Forelimb muscle (tissue), 1 donor: ENCODE measurements around the gene MYH10. TPM values are rescaled to one million over a fixed set of nuclear protein-coding genes. Genes with fewer than 3 reads are reported as not detected.

Source experiments
- DNase-seq: peaks from one replicate; pipeline ENCODE4 v3.0.0-alpha.2; 2013; ENCODE audit warnings: low read depth
- polyA plus RNA-seq: library from polyadenylated mRNA; unstranded; fragments of 120-200 nt; gene quantifications from one replicate; pipeline ENCODE4 v1.2.1, GENCODE V29; 2013; ENCODE audit not compliant: insufficient read length

MYH10 gene
- polyA plus RNA-seq, 1 donor, result 52.2 TPM

DNA sequence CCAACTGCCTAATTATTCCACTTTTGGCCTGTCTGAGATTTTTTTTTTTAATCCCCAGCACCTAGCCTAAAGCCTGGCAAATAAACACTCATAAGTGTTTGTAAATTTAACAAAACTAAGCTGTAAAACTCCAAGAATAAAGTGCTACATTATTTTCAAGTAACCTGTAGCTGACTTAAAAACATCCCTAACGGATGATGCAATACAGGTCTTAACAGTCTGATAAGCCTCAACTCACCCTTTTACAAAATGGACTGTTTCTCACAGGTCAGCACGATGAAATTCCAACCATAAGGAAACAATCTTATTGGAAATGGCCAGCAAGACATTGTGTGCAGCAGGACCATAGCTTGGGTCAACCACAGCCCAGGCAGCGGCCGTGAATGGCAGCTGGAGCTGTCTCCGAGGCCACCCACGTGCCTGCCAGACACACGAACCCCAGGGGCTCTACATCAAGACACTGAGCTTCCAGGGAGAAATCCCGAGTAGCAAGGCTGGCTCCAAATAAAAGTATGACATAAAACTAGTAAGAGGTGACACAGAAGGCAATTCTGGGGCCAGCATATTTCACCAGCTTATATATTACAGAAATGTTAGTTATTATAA, 135.9 kb downstream of the MYH10 start:
- no peak for DNase-seq

DNA sequence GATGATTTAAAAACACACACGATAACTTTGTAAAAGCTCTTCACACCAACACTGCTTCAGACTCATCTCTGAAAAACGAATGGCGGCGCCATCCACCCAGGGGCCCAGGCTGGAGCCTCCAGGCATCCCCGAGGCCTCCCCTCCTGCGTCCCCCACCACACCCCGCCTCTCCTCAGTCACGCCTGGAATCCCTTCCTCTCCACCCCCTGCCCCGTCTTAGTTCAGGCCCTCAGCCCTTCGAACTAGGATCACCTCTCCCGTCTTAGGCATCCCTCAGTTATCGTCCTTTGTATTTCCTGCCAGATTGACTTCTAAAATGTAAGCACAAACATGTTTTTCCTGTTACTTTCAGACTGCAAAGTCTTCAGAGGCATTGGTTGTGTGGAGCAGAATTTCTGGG, 136.5 kb downstream of the MYH10 start:
- no peak for DNase-seq

DNA sequence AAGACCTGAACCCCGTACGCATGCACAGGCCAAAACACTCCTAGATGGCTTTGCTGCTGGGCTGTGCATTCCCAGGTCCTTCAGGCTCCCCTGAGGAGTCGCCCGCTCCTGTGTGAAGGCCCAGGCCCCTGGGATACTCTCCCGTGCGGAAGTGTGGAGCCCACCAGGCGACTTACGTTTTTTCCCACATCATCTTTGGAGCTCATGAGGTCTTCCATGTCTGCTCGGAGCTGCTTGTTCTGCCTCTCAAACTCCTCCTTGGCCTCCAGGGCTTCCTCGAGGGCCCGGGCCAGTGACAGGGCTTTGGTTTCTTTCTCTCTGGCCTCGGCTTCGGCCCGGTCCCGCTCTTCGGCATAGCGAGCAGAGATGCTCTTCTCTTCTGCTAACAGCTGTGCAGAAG, 138.4 kb downstream of the MYH10 start:
- DNase-seq, result no peak

DNA sequence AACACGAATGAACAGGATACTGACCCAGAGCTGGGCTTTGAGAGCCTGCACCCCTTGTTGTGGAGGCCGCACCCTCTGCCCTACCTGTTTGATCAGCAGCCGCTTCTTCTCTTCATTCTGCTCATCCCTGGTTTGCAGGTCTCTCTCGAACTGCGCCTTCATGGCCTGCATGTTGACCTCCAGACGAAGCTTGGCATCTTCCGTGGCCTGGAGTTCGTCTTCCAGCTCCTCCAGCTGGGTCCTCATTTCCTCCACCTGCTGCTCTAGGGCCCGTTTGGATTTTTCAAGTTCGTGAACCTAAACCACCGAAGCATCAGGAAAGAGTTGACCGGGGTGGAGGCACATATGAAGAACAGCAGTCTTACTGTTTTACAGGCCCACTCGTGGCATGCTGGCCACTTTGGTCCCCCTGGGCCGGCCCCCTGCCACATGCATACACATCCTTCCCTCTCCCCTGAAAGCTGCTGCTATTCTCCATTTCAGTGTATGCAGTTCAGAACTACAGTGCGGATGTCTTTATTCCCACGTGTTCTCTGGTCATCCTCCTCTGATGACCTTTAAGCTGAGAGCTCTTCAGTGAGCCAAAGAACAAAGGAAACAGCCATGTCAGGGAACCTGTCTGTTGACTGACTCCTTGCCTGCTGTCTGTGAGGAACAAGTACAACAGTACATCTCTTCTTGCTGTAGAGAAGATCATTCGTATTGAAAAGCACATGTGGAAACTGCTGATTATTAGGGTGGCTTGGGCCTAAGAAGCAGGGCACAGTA, 140.1 kb downstream of the MYH10 start:
- DNase-seq, result no peak

DNA sequence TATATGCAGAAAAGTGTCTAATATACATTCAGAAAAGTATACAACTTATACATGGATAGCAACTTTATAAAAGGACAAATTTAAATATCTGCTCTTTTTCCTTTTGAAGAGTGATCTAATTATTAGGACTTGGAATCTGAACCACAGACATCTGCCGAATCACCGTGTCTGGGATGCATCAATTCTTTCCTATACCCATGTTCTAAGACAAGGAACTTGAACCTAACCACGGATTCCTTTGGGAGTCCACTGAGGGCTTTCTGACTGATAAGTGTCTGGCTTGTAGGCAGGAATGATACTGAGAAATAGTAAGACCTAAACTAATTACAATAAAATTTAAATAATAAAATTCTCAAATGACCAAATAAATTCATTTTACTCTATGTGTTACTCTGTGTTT, 140.7 kb downstream of the MYH10 start:
- DNase-seq, result no peak

DNA sequence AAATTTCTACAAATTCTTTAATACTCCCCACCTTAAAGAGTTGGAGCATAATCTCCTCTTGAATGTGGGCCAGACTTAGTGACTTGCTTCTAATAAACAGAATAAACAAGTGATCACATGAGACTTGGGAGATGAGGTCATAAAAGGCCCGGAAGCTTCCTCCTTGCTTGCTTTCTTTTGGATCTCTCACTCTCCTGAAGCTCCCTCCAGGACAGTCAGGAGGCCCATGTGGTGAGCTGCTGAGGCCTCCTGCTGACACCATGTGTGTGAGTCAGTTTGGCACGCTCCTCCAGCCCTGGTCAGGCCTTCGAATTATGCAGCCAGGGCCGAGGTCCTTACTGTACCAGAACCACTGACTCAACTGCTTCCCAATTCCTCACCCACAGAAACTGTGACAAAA, 141.6 kb downstream of the MYH10 start:
- DNase-seq, result no peak

DNA sequence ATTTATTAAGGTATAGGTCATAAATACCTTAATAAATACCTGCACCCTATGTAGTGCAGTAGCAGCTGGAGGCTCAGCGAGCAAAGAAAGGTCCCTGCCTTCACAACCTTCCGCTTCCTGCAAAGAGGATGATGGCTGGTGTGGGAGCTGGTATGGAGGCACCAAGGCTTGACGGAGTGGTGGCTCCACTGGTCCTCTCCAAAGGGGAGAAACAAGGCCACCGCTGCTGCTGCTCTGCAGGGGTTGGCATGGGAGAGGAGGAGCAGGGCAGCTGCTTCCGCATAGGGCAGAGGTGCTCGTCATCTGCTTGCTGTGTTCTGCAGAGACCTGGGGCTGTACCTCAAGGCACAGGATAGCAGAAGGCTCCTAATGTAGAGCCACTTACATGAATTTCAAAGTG, 142.0 kb downstream of the MYH10 start:
- DNase-seq, result no peak

DNA sequence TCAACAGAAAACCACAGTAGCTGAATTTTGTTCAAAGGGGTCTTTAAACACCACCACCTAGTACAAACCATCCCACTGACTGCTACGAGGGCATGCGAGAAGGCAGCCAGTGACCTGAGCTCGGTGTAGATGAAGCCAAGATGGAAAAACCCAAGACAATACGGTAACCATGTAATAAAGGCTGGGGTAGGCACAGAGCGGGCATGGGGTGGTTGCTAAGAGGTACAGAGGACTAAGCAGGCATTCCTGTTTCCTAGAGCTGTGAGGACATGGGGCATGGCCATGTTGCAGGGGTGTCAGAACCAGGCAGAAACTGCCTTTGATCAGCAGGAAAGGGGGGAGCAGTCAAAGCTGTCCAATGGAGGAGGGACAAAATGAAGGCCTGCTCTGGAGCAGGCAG, 142.8 kb downstream of the MYH10 start:
- DNase-seq, result no peak

DNA sequence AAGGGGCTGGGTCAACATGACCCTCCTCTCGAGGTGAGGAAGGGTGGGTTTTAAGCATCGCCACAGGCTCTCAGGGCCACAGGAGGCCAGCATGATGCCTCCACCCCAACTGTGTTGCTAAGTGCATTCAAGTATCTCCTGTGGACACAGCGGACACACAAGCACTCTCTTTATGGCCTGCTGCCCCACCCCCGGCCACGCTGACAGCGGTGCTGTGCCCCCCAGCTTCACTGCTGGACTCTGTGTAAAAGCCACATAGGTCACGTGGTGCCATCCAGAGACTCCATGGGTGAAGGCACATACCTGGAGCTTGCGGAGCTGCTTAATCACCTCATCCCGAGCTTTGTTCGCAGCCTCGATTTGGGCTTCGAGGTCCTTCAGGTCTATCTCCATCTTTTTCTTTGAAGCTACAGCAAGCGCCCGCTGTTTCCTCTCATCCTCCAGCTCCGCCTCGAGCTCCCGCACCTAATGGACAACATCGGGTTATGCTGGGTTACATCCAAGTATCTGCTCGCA, 143.3 kb downstream of the MYH10 start:
- no peak for DNase-seq

DNA sequence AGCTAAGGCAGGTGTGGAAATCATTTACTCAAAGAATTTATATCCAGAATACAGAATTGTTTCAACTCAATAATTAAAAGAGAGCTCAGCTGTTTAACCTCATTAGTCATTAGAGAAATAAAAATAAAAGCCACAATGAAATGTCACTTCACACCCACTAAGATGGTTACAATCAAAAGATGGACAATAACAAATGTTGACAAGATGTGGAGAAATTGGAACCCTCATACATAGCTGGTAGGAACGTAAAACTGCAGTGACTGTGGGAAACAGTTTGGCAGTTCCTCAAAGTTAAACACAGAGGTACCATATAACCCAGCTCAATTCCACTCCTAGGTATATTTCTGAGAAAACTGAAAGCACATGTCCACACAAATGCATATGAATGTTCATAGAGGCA, 145.0 kb downstream of the MYH10 start:
- no peak for DNase-seq

DNA sequence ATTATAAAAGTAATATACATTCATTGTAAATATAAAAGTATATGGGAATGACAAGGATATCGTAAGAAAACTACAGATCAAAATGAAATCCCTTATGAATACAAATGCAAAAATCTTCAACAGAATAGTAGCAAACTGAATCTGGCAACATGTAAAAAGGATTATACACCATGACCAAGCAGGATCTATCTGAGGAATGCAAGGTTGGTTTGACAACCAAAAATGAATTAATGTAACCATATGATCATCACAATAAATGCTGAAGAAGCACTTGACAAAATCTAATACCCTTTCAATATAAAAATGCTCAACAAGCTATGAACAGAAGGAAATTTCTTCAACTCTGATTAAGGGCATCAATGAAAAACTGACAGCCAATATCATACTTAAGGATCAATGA, 146.1 kb downstream of the MYH10 start:
- no peak for DNase-seq

DNA sequence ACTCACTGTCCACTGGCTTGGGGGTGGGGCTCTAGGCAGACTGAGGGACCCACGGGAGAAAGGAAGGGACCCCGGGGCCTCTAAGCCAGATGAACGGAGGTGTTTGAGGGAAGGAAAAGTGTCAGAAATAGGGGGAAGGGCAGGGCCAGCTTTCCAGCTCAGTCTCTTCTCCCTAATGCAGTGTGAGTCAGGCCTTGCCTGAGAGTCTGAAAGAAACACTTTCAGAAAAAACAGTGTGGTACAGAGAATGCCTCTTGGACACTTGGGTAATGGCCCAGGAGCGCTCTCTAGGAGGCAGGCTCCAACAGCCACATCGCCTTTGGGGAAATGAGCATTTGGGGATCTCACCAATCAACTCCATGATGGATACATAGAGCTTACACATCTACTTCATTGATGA, 148.0 kb downstream of the MYH10 start:
- no peak for DNase-seq

DNA sequence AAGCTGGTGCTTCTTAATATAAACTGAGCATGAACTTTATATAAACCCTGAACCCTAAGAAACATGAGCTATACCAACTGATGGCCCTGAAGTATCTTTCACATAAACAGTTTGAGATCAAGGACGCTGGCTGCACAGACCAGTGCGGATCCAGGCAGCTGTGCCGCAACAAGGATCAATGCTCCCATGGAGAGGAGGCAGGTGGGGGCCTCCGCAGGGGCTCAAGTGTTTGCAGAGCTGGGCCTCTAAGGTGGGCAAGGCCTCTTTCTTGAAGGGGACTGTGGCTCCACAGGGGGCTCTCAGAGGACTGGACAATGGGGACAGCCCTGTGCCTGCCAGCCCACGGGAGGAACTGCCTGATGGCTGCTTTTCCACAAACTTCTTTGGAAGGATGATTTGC, 148.8 kb downstream of the MYH10 start:
- no peak for DNase-seq

DNA sequence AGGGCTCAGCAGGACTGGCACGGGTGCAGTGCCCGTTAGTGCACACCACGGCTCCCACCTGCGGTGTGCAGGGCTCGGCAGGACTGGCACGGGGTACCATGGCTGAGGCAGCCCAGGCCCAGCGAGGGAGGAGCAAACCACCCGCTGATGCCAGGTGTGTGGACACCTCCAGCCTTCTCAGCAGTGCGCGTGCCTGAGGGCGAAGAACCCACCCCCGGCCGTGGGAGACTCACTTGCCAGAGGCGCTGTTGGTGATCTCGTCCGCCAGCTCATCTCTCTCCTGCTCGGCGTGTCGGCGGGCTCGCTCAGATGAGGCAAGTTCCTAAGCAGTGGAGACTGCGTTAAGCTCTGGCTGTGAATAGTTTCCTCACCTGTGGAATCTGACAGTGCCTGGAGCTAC, 149.4 kb downstream of the MYH10 start:
- DNase-seq, result no peak

DNA sequence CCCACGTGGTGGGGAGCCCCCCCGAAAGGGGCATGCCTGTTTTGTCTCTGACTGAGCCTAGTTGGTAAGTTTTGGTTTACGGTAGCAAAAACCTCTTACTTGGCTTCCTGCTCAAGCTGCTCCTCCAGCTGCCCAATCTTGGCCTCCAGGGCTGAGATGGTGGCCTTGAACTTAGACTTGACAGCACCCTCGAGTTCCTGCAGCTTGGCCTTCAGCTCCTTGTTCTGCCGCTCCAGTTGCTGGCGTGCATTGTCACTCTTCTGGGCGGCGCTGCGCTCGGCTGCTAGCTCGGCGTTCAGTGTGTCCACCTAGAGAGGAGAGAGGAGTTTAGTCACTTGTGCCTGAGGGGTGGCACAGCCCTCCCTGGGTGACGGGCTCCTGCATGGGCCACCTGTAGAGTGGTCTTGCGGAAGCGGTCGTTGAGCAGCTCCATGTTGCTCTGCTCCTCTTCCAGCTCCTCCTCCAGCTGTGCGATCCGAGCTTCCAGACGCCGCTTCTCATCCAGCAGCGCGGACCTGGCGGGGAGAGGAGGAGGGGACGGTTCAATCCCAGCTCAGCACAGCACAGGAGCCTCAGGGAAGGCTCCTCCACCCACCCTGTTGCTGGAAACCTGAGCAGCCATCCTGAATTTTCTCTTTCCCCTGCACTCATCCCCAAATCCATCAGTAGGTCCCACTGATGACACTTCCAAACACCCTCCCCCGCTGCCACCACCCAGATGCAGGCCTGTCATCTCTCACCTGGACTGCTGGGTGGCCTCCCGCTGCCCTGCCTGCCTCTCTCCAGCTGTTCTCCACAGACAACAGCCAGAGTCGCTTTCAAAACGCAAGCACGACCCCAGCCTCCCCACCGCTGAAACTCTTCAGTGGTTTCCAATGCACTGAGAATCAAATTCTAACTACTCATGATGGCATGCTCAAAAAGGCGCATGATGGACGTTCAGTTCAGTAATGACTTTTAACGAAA, 150.2 kb downstream of the MYH10 start:
- no peak for DNase-seq

DNA sequence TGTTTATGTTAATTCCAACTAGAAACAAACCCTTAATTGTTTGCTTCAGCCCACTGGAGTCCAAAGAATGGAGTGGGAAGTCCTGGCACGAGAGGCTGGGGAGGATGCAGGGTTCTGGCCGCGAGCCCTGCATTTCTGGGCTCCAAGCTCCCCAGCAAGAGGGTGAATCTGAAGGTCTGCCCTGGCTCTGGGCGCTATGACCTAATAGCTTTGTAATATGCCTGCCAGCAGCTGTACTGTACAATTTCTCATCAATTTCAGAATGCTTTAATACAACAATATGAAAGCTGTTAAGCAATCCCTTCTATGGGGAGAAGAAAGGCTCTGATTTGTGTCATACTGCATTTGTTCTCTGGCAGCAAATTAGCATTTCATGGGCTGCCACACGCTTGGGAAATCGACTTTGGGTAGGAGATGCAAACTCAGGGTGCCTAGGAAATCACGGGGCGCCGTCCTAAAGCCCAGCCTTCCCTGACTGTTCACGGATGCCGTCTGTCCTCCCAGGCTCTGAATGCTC, 151.0 kb downstream of the MYH10 start:
- DNase-seq, result no peak

DNA sequence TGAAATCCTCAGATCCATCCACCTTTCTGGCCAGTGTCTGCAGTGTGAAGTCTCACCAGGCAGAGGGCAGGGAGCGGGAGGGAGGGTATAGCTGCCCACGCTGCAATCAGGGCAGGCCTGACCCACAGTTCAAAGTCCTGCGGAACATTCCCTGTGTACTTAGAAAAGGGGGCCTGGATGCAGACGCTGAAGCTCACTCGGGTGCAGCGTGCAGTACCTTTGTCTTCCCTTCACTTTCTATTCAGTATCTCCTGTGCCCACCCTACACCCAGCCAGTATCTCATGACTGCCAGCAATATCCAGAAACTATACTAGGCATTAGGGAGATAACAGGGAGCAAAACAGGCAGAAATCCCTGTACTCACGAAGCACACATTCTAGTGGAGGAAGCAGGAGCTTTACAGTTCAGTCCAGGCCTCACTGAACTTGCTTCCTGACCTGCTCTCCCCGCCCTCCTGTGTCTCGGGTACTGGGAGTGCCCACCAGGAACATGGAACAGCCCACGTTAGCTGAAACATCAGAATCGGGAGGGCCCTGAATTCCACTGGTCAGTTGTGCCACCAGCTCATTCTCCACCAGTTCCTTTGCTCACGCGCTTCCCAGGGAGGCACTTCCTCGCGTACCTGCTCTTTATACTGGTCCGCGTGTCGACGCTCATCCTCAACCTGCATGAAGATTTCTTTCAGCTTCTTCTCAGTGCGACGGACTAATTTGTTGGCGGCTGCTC, 152.6 kb downstream of the MYH10 start:
- DNase-seq, result no peak

DNA sequence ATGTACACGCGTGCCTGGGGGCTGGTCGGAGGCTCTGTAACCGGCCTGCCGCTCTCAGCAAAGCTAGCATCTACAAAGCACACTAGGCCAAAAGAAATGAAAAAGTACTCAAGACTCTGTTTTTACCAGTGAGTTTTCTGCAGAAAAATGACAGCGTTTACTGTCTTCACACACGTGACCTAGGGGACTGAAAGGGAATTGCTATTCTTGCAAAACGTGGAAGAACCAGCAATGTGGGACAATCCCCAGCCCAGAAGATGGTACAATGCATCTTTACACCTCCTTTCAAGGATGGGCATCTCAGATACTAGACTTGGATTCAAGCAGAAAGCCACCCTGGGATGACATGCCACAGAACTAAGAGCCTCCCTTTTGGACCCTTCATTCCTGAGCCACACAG, 153.4 kb downstream of the MYH10 start:
- no peak for DNase-seq

DNA sequence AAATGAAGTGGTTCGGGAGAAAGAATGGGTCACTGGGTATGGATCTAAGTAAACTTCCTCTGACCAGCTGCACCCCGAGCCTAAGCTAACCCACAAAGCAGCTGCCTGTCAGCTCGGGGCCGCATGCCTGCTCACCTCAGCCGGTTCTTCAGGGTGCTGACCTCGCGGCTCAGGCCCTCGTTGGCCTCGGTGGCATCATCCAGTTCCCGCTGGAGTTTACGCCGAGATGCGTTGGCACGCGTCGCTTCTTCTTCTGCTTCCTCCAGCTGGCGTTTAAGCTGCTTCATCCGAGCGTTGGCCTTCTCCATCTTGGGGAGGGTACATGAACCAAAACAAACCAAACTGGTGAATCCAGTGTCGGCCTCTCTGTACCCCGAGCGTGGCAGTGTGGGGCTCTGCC, 153.8 kb downstream of the MYH10 start:
- DNase-seq, result no peak

DNA sequence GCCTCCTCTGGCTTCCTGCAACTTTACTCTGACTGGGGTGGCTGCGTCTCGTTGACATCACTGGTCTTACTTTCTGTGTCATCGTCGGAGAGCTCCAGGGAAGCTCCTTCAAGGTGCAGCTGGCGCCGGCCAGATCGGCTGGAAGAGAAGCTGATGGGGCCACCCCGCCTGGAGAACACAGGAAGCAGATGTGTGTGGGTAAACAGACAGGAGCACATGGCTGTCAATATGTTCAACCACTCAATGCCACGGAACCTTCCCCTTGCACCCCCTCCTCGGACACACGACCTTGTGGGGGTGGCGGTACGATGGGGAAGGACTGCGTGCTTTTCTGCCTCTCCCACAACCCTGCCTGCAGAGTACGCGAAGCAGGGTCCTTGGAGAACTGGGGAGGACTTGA, 154.7 kb downstream of the MYH10 start:
- DNase-seq, result no peak

DNA sequence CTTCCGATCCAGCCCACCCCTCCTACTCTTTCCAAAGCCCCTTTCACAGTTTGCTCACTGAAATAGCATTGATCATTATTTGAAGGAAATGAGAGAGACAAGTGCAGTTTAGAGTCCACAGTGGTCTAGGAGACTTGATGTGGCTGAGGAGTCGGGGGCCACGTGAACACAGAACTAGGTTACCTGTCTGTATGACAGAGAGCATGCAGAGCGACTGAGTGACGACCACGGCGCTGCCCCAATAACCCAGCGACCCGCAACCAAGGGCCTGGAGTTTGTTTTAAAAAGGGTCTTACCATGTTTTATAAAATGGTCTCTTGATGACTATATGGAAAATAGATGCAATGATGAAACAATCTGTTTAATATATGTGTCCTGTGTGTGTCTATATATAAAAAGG, 155.3 kb downstream of the MYH10 start:
- DNase-seq, result no peak

DNA sequence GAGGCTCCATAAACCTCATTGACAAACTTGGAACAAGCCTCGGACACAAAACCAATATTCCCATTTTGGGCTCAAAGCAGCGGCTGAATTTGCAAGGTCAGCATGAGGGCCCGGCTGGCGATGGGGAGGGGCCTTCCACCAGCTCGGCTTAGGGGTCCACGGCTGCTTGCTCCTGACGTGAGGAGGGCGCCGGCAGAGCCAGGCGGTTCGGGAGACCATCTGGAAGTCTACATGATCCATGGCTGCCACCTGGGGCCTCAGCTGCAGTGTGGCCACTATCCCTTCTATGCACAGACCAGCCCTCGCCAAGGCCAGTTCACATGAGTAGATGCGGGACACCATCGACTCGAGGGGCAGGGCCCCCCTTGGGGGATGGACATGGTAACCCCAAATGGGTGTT, 155.7 kb downstream of the MYH10 start:
- no peak for DNase-seq
